H1 (cell line): ENCODE measurements around the gene CCDC184. TPM values are rescaled to one million over a fixed set of nuclear protein-coding genes. Genes with fewer than 3 reads are reported as not detected.

Experiments used
- PHF8 ChIP-seq: fragments of 200-600 bp; sonication (generic); conservative IDR thresholded peaks from 2 replicates; pipeline ENCODE4 v1.7.1; 2012; ENCODE audit warnings: low read depth, mild to moderate bottlenecking, inconsistent platforms, low read length, moderate library complexity
- POLR2AphosphoS5 ChIP-seq: IDR thresholded peaks from 2 replicates; pipeline ENCODE4 v1.6.1; 2011; ENCODE audit warnings: low read depth, low read length
- RAD21 ChIP-seq, 2 experiments: IDR thresholded peaks in 1 of 2; conservative IDR thresholded peaks in 1 of 2; 2 replicates each; pipeline ENCODE4 v1.6.1; 2011; ENCODE audit warnings: low read depth in 2 of 2, low read length in 2 of 2, improper control_type of control experiment in 1 of 2, inconsistent platforms in 1 of 2, mild to moderate bottlenecking in 1 of 2, moderate library complexity in 1 of 2
- polyA plus RNA-seq, 7 experiments: library from polyadenylated mRNA; depleted of rRNA in 3 of 7; stranded (reverse) in 5 of 7; unstranded in 2 of 7; fragments of >200 nt in 5 of 7; fragments of 200-250 nt in 2 of 7; gene quantifications; 1 replicate in 5 of 7; 2 replicates in 1 of 7; 4 replicates in 1 of 7; pipeline versions ENCODE4 v1.2.1 to v1.2.3, GENCODE V29; 2011 to 2013; ENCODE audit warnings: missing spikeins in 2 of 7, mixed read lengths in 2 of 7
- total RNA-seq: library from RNA; stranded (reverse); fragmentation: NEBNext Ultra II Directional; extraction: Animal tissue kit (Norgen Biotek cat#: 25700); gene quantifications from 2 replicates; pipeline ENCODE4 v1.2.1, GENCODE V29; 2021

CCDC184 gene
- total and polyA plus RNA-seq, 2 of the 8 experiments (the other 6 are each of a cell fraction or from before 2014, with no cell fraction given) = 2.2 to 3.0 TPM

GRCh38 chr12:48197549-48197970 lies 14.1 kb downstream of the CCDC184 start (continued):
- TF ChIP-seq PHF8 (peak; percentile 7; the same call in 1 of the 2 replicates), RAD21 (IDR thresholded peaks at IDR 0.05 in 1 of 2, conservative IDR thresholded peaks at IDR 0.05 in 1 of 2; ENCODE audit: low read depth in 2 of 2, low read length in 2 of 2) (peak; percentile 26 to 27; a peak in 2 of 4 replicates), POLR2AphosphoS5 (no peak)
- TF ChIP-seq, all 59 proteins: peak for 3
